KMS-11 (cell line): ENCODE measurements around the gene CLDN5.

Source experiments
- H2AFZ ChIP-seq: fragments of 200-600 bp; sonication (generic); 2 replicates; pipeline ENCODE4 v1.6.1; 2016; ENCODE audit warnings: antibody characterized with exemption, mixed run types, low read depth
- H3K27ac ChIP-seq: fragments of 200-600 bp; sonication (generic); 2 replicates; pipeline ENCODE4 v1.6.1; 2016; ENCODE audit warnings: mild to moderate bottlenecking, mixed run types
- H3K27me3 ChIP-seq: fragments of 200-600 bp; sonication (generic); 2 replicates; pipeline ENCODE4 v1.6.1; 2017; ENCODE audit warnings: mild to moderate bottlenecking, low read depth, mixed run types, moderate library complexity; ENCODE audit not compliant: insufficient read depth
- H3K36me3 ChIP-seq: fragments of 200-600 bp; sonication (generic); 2 replicates; pipeline ENCODE4 v1.6.1; 2017; ENCODE audit warnings: mild to moderate bottlenecking, mixed run types; ENCODE audit not compliant: insufficient read depth
- H3K4me1 ChIP-seq: fragments of 200-600 bp; sonication (generic); 2 replicates; pipeline ENCODE4 v1.6.1; 2016; ENCODE audit warnings: mild to moderate bottlenecking, low read depth, mixed run types; ENCODE audit not compliant: poor library complexity, severe bottlenecking
- H3K4me2 ChIP-seq: fragments of 200-600 bp; sonication (generic); 2 replicates; pipeline ENCODE4 v1.7.0; 2016; ENCODE audit warnings: mild to moderate bottlenecking, mixed run types
- H3K4me3 ChIP-seq: fragments of 200-600 bp; sonication (generic); IDR thresholded peaks from 2 replicates; pipeline ENCODE4 v1.6.1; 2017; ENCODE audit warnings: low read depth, low read length, mixed read lengths; ENCODE audit not compliant: insufficient read depth
- H3K79me2 ChIP-seq: fragments of 200-600 bp; sonication (generic); 2 replicates; pipeline ENCODE4 v1.6.1; 2016; ENCODE audit warnings: low read depth, mixed run types; ENCODE audit not compliant: insufficient read depth
- H3K9ac ChIP-seq: fragments of 200-600 bp; sonication (generic); 2 replicates; pipeline ENCODE4 v1.6.1; 2016; ENCODE audit warnings: mild to moderate bottlenecking, mixed run types
- H4K20me1 ChIP-seq: fragments of 200-600 bp; sonication (generic); 2 replicates; pipeline ENCODE4 v1.6.1; 2016; ENCODE audit warnings: mild to moderate bottlenecking, mixed run types; ENCODE audit not compliant: insufficient read depth
- TF ChIP-seq, protein P1 (sequence below): fragments of 200-600 bp; sonication (generic); conservative IDR thresholded peaks from 2 replicates; pipeline ENCODE4 v1.6.1; 2017; ENCODE audit warnings: low read depth, mild to moderate bottlenecking, antibody characterized with exemption, low read length, moderate library complexity, mixed read lengths

Gene CLDN5

GRCh38 chr22:19555651-19556050 lies 31.4 kb upstream of the CLDN5 start:
- Histone ChIP-seq H3K4me2 (no peak overlapping the region), H3K27ac (no peak overlapping the region), H2AFZ (no peak overlapping the region), H3K36me3 (no peaks in the 10 kb centered on the region), H3K27me3 (no peaks in the 10 kb centered on the region), H3K4me3 (no peak overlapping the region), H3K79me2 (no peaks in the 10 kb centered on the region), H3K4me1 (no peaks in the 10 kb centered on the region), H3K9ac (no peak overlapping the region), H4K20me1 (no peaks in the 10 kb centered on the region)
- TF ChIP-seq, protein P1, sequence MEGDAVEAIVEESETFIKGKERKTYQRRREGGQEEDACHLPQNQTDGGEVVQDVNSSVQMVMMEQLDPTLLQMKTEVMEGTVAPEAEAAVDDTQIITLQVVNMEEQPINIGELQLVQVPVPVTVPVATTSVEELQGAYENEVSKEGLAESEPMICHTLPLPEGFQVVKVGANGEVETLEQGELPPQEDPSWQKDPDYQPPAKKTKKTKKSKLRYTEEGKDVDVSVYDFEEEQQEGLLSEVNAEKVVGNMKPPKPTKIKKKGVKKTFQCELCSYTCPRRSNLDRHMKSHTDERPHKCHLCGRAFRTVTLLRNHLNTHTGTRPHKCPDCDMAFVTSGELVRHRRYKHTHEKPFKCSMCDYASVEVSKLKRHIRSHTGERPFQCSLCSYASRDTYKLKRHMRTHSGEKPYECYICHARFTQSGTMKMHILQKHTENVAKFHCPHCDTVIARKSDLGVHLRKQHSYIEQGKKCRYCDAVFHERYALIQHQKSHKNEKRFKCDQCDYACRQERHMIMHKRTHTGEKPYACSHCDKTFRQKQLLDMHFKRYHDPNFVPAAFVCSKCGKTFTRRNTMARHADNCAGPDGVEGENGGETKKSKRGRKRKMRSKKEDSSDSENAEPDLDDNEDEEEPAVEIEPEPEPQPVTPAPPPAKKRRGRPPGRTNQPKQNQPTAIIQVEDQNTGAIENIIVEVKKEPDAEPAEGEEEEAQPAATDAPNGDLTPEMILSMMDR, result no peak

GRCh38 chr22:19554834-19555404 lies 30.7 kb upstream of the CLDN5 start:
- Histone ChIP-seq H3K36me3 (no peaks in the 10 kb centered on the region), H3K79me2 (no peaks in the 10 kb centered on the region), H3K27ac (no peak overlapping the region), H3K4me1 (no peaks in the 10 kb centered on the region), H3K9ac (no peak overlapping the region), H2AFZ (no peak overlapping the region), H3K27me3 (no peaks in the 10 kb centered on the region), H3K4me2 (no peak overlapping the region), H3K4me3 (no peak overlapping the region), H4K20me1 (no peaks in the 10 kb centered on the region)
- TF ChIP-seq, protein P1, result no peak

GRCh38 chr22:19553201-19553600 lies 29.0 kb upstream of the CLDN5 start:
- Histone ChIP-seq H3K27me3 (no peaks in the 10 kb centered on the region), H3K4me2 (no peak overlapping the region), H3K4me1 (no peaks in the 10 kb centered on the region), H3K27ac (no peak overlapping the region), H3K9ac (no peak overlapping the region), H2AFZ (no peak overlapping the region), H3K4me3 (no peak overlapping the region), H4K20me1 (no peaks in the 10 kb centered on the region), H3K79me2 (no peaks in the 10 kb centered on the region), H3K36me3 (no peaks in the 10 kb centered on the region)
- TF ChIP-seq, protein P1, result no peak

DNA sequence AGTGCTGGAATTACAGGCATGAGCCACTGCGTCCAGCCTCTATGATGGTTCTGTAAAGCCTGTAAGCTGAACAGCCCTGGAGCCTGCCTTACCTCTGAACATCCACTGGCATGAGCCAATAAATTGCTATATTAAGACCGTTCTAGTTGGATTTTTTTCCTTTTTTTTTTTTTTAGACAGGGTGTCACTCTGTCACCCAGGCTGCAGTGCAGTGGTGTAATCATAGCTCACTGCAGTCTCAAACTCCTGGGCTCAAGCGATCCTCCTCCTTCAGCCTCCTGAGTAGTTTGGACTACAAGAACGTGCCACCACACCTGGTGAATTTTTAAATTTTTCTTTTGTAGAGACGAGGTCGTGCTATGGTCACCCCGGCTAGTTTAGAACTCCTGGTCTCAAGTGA lies 26.2 kb upstream of the CLDN5 start:
- H3K27me3 ChIP-seq, result no peaks in the 10 kb centered on the region
- H4K20me1 ChIP-seq, result no peaks in the 10 kb centered on the region
- H3K4me2 ChIP-seq, result no peak overlapping the region
- H2AFZ ChIP-seq, result no peak overlapping the region
- H3K4me1 ChIP-seq, result no peaks in the 10 kb centered on the region
- TF ChIP-seq, protein P1, result no peak
- H3K36me3 ChIP-seq, result no peaks in the 10 kb centered on the region
- no peak overlapping the region for H3K27ac ChIP-seq
- no peak overlapping the region for H3K9ac ChIP-seq
- H3K79me2 ChIP-seq, result no peaks in the 10 kb centered on the region
- no peak overlapping the region for H3K4me3 ChIP-seq
